ENCODE data around the gene HDGF.

DNA sequence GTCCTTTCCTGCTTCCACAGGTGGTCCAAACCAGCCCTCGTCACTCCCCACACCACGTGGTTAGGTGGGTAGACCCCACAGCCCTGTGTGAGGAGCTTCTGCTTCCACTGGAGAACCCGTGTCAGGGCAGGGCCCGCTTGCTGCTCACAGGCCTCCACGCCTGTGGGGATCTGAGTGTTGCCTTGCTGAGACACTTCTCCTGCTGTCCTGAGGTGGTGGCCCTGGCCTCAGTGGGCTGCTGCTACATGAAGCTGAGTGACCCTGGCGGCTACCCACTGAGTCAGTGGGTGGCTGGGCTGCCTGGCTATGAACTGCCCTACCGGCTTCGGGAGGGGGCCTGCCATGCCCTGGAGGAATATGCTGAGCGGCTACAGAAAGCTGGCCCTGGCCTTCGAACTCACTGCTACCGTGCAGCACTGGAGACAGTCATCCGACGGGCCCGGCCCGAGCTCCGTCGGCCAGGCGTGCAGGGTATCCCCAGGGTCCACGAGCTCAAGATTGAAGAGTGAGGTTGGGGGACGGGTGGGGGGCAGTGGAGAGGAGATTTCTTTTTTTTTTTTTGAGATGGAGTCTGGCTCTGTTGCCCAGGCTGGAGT, 17.4 kb downstream of the HDGF start:
- TF ChIP-seq YY1 (IDR thresholded peaks at IDR 0.05; ENCODE audit: low read depth, low read length) (no peak), EZH2 (IDR thresholded peaks at IDR 0.05; ENCODE audit: low read depth, low read length, severe bottlenecking) (no peak), CBX5 (IDR thresholded peaks at IDR 0.05; ENCODE audit: low read depth, low read length) (no peak), CREB1 (IDR thresholded peaks at IDR 0.05) (no peak), SIN3A (conservative IDR thresholded peaks at IDR 0.05 in 1 of 2, IDR thresholded peaks at IDR 0.05 in 1 of 2; ENCODE audit: low read depth in 1 of 2, low read length in 2 of 2) (no peak), EP300 (IDR thresholded peaks at IDR 0.05; ENCODE audit: borderline replicate concordance in 1 of 2, low read depth in 2 of 2, low read length in 2 of 2) (no peak), POLR2A (IDR thresholded peaks at IDR 0.05; ENCODE audit: control extremely low read depth in 1 of 2, low read depth in 2 of 2, low read length in 2 of 2) (no peak), EGR1 (IDR thresholded peaks at IDR 0.05; ENCODE audit: borderline replicate concordance, low read depth, low read length) (no peak), POLR2AphosphoS5 (IDR thresholded peaks at IDR 0.05; ENCODE audit: low read depth, low read length) (no peak)
- TF ChIP-seq, protein P1, sequence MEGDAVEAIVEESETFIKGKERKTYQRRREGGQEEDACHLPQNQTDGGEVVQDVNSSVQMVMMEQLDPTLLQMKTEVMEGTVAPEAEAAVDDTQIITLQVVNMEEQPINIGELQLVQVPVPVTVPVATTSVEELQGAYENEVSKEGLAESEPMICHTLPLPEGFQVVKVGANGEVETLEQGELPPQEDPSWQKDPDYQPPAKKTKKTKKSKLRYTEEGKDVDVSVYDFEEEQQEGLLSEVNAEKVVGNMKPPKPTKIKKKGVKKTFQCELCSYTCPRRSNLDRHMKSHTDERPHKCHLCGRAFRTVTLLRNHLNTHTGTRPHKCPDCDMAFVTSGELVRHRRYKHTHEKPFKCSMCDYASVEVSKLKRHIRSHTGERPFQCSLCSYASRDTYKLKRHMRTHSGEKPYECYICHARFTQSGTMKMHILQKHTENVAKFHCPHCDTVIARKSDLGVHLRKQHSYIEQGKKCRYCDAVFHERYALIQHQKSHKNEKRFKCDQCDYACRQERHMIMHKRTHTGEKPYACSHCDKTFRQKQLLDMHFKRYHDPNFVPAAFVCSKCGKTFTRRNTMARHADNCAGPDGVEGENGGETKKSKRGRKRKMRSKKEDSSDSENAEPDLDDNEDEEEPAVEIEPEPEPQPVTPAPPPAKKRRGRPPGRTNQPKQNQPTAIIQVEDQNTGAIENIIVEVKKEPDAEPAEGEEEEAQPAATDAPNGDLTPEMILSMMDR (IDR thresholded peaks at IDR 0.05; ENCODE audit: control extremely low read depth in 1 of 3, insufficient read depth in 1 of 3, low read depth in 1 of 3, low read length in 3 of 3) = no peak
- TF ChIP-seq, protein P2, sequence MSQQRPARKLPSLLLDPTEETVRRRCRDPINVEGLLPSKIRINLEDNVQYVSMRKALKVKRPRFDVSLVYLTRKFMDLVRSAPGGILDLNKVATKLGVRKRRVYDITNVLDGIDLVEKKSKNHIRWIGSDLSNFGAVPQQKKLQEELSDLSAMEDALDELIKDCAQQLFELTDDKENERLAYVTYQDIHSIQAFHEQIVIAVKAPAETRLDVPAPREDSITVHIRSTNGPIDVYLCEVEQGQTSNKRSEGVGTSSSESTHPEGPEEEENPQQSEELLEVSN (IDR thresholded peaks at IDR 0.05) = no peak
- TF ChIP-seq, protein P3, sequence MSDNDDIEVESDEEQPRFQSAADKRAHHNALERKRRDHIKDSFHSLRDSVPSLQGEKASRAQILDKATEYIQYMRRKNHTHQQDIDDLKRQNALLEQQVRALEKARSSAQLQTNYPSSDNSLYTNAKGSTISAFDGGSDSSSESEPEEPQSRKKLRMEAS (IDR thresholded peaks at IDR 0.05) = no peak

All from H1 (cell line).